ENCODE results near the gene SGK2.

The SGK2 gene

DNA sequence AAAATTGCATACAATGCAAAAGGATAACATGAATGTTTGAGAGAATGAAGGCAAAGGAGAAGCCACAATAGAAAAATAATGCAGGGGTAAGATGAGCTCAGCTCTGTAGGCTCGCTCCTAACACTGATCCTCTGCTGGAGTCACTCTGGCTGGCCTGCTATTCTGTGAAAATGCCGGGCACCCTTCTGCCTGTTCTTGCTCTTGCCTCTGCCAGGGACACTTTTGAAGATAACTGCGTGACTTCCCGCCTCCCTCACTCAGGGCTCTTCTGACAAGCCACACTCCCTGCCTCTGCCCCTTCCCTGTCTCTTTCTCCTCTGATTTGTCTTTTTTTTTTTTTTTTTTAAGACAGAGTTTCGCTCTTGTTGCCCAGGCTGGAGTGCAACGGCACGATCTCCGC lies 72.8 kb downstream of the SGK2 start:
- no peak for DNase-seq
